Activated CD8-positive, alpha-beta T cell treated with anti-CD3 and anti-CD28 coated beads for 36 hours (primary cell): ENCODE data around the gene ZNF839. TPM values are rescaled to one million over a fixed set of nuclear protein-coding genes. Genes with fewer than 3 reads are reported as not detected.

Source experiments
- ATAC-seq: fragments of 200-7000 bp; cut with Tn5 transposase; one replicate; pipeline ENCODE4 v1.10.0; 2021; ENCODE audit warnings: mild to moderate bottlenecking, moderate library complexity
- CTCF ChIA-PET: fragments of 350-600 bp; sonication (Branson Sonifier 250); formaldehyde crosslinking; loops from one replicate; lab custom pipeline; 2021; ENCODE audit warnings: antibody characterized with exemption; lab: Charles Lee
- POLR2A ChIA-PET: fragments of 350-600 bp; sonication (Branson Sonifier 250); formaldehyde crosslinking; loops from one replicate; lab custom pipeline; 2021; ENCODE audit warnings: antibody characterized with exemption; lab: Charles Lee
- DNase-seq: peaks from one replicate; pipeline ENCODE4 v3.0.0-alpha.2; 2020
- H3K27ac Mint-ChIP-seq: one replicate; pipeline ENCODE4 v1.8.0; 2021; ENCODE audit warnings: mild to moderate bottlenecking, mixed read lengths
- H3K27me3 Mint-ChIP-seq: one replicate; pipeline ENCODE4 v1.8.0; 2021; ENCODE audit warnings: mixed read lengths
- H3K36me3 Mint-ChIP-seq: one replicate; pipeline ENCODE4 v1.8.0; 2021; ENCODE audit warnings: low read depth, mixed read lengths
- H3K4me1 Mint-ChIP-seq: one replicate; pipeline ENCODE4 v1.8.0; 2021; ENCODE audit warnings: low read depth, mixed read lengths
- H3K4me3 Mint-ChIP-seq: one replicate; pipeline ENCODE4 v1.8.0; 2021; ENCODE audit warnings: mild to moderate bottlenecking, moderate library complexity, mixed read lengths
- H3K9me3 Mint-ChIP-seq: one replicate; pipeline ENCODE4 v1.8.0; 2021; ENCODE audit warnings: mixed read lengths
- intact Hi-C: fragments of 100-400 bp; cut with micrococcal nuclease; formaldehyde crosslinking; loops from one replicate; pipeline ENCODE4 v1.10.0; 2022
- total RNA-seq, 2 experiments: library from RNA; stranded (reverse); gene quantifications; one replicate each; pipeline ENCODE4 v1.2.3, GENCODE V29; 2021
- TF ChIP-seq, protein P1 (sequence below): fragments of 200-600 bp; IDR thresholded peaks from one replicate; pipeline ENCODE4 v1.8.0; 2022; ENCODE audit warnings: antibody characterized with exemption, mild to moderate bottlenecking

Gene ZNF839
- total RNA-seq, 2 experiments from 2014 or later: 16.7 to 18.6 TPM

DNA sequence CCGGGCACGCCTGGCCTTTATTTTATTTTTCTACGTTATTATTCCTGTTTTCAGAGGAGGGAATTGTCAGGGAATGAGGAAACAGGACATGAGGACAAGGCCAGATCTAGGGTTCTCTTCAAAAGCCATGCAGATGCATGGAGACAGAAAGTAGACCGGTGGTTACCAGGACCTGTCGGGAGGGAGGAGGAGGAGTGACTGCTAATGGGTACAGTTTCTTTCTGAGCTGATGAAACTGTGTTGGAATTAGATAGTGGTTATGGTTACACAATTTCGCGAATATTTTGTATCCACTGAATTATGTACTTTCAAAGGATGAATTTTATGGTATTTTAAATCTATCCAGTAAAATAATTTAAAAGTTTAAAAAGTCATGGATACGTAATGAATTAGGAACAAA is 11.3 kb downstream of the ZNF839 start:
- CTCF ChIA-PET: no interaction called here
- Mint-ChIP-seq H3K9me3 (no peaks in the 10 kb centered on the region), H3K4me1 (no peaks in the 10 kb centered on the region), H3K27me3 (no peaks in the 10 kb centered on the region), H3K4me3 (no peak overlapping the region), H3K27ac (no peak overlapping the region), H3K36me3 (peaks cover 20% of the 10 kb centered on the region)
- DNase-seq: no peak
- intact Hi-C loops: no loop called here
- POLR2A ChIA-PET: no interaction called here
- TF ChIP-seq, protein P1, sequence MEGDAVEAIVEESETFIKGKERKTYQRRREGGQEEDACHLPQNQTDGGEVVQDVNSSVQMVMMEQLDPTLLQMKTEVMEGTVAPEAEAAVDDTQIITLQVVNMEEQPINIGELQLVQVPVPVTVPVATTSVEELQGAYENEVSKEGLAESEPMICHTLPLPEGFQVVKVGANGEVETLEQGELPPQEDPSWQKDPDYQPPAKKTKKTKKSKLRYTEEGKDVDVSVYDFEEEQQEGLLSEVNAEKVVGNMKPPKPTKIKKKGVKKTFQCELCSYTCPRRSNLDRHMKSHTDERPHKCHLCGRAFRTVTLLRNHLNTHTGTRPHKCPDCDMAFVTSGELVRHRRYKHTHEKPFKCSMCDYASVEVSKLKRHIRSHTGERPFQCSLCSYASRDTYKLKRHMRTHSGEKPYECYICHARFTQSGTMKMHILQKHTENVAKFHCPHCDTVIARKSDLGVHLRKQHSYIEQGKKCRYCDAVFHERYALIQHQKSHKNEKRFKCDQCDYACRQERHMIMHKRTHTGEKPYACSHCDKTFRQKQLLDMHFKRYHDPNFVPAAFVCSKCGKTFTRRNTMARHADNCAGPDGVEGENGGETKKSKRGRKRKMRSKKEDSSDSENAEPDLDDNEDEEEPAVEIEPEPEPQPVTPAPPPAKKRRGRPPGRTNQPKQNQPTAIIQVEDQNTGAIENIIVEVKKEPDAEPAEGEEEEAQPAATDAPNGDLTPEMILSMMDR: no peak
- ATAC-seq: no peak

- no peak for ATAC-seq
- H3K4me3 Mint-ChIP-seq: no peak overlapping the region
- no peaks in the 10 kb centered on the region for H3K4me1 Mint-ChIP-seq
- H3K9me3 Mint-ChIP-seq: no peaks in the 10 kb centered on the region
- POLR2A ChIA-PET: interaction anchor here (0.8 to 1.2 kb wide), 2 partner anchors 14 to 29 kb away, joined by 3 read pairs; partner anchors contain the start of genes CINP and TECPR2
- no peak for DNase-seq
- TF ChIP-seq, protein P1: no peak
- no peak overlapping the region for H3K27ac Mint-ChIP-seq
- intact Hi-C loops: no loop called here
- peaks cover 22% of the 10 kb centered on the region for H3K36me3 Mint-ChIP-seq
- CTCF ChIA-PET: interaction anchor here (1.5 kb wide), 1 partner anchor 237 kb away, joined by 5 read pairs; no protein-coding TSS in a partner anchor
- no peaks in the 10 kb centered on the region for H3K27me3 Mint-ChIP-seq
Observed at GRCh38 chr14:102333390-102333789, 13.8 kb downstream of the ZNF839 start.

DNA sequence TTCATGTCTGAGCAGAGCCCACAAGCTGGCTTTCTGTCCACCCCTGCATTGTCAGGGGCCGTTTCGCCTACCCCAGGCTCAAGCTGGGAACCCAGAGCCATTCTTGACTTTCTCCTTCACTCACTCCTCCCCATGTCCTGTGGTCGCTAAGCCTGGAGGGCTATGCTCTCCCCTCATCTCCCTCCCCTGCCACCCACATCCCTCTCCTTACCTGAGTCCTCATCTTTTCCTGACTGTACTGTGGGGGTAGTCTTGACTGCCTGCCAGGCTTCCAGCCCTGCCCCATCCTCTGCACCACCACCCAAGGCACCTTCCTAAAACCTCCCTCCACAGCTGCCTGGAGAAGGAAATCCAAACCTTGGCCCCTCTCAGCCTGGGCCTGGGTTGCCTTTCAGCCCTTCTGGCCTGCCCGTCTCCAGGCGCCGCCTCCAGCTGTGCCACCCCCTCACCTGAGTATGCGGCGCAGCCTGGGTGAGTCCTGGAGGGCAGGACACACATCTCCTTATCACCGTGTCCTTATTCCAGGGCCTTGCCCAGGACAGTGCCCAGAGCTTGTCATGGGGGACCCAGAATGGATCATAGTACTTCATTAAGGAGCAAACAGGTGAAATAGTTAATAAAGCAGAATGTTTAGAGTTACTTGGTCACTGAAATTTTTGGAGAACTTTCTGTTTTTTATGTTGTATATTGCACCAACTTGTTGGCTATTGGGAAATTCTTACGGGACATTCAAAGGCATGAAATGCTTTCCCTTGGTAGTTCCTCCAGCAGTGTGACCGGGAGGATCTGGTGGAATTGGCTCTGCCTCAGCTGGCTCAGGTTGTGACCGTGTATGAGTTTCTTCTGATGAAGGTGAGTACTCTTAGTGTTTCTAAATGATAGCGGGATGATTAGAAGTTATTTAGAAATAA is 14.5 kb downstream of the ZNF839 start:
- Mint-ChIP-seq H3K4me3 (no peak overlapping the region), H3K27ac (no peak overlapping the region), H3K36me3 (peaks cover 24% of the 10 kb centered on the region), H3K27me3 (no peaks in the 10 kb centered on the region), H3K4me1 (no peaks in the 10 kb centered on the region), H3K9me3 (no peaks in the 10 kb centered on the region)
- TF ChIP-seq, protein P1: no peak
- CTCF ChIA-PET: interaction anchor here (1.2 to 1.5 kb wide), 2 partner anchors 104 to 238 kb away, joined by 4 to 5 read pairs; no protein-coding TSS in a partner anchor
- intact Hi-C loops: no loop called here
- DNase-seq (no peak), ATAC-seq (no peak)
- POLR2A ChIA-PET: interaction anchor here (0.7 kb wide), 1 partner anchor 42 kb away, joined by 4 read pairs; no protein-coding TSS in a partner anchor

- TF ChIP-seq, protein P1: no peak
- intact Hi-C loops: no loop called here
- H3K4me1 Mint-ChIP-seq: no peaks in the 10 kb centered on the region
- ChIA-PET POLR2A (interaction anchor here (0.7 to 0.8 kb wide), 2 partner anchors 39 to 40 kb away, joined by 3 to 4 read pairs; no protein-coding TSS in a partner anchor), CTCF (interaction anchor here (1.2 to 1.5 kb wide), 2 partner anchors 103 to 239 kb away, joined by 4 read pairs; no protein-coding TSS in a partner anchor)
- DNase-seq (no peak), ATAC-seq (no peak)
- no peak overlapping the region for H3K27ac Mint-ChIP-seq
- no peaks in the 10 kb centered on the region for H3K9me3 Mint-ChIP-seq
- H3K27me3 Mint-ChIP-seq: no peaks in the 10 kb centered on the region
- H3K36me3 Mint-ChIP-seq: peaks cover 24% of the 10 kb centered on the region
- H3K4me3 Mint-ChIP-seq: no peak overlapping the region
Observed at GRCh38 chr14:102335163-102335562, 15.6 kb downstream of the ZNF839 start.

DNA sequence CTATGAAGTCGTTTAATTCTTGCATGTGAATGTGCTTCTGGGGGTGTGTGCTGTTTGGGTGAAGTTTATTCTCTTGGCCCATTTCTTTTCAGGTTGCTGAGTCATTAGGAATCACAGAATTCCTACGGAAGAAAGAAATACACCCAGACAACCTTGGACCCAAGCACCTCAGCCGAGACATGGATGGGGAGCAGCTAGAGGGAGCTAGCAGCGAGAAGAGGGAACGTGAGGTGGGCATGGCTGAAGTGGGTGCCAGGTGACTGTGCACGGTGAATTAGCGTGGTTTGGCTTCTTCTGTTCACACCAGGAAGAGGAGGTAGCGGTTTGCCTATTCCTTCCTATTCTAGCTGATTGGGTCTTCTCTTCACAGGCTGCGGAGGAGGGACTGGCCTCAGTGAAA is 19.2 kb downstream of the ZNF839 start:
- no peak overlapping the region for H3K27ac Mint-ChIP-seq
- ChIA-PET CTCF (no interaction called here), POLR2A (no interaction called here)
- H3K4me3 Mint-ChIP-seq: no peak overlapping the region
- TF ChIP-seq, protein P1: no peak
- no peaks in the 10 kb centered on the region for H3K9me3 Mint-ChIP-seq
- no peaks in the 10 kb centered on the region for H3K4me1 Mint-ChIP-seq
- H3K36me3 Mint-ChIP-seq: peaks cover 32% of the 10 kb centered on the region
- DNase-seq (no peak), ATAC-seq (no peak)
- no peaks in the 10 kb centered on the region for H3K27me3 Mint-ChIP-seq
- intact Hi-C loops: no loop called here
